Inferior parietal cortex (tissue), 1 donor: ENCODE results near the gene GRIA4.

Experiments
- DNase-seq: peaks from one replicate; pipeline ENCODE4 v3.0.0-alpha.2; 2016; ENCODE audit errors: extremely low spot score

Gene GRIA4

DNA sequence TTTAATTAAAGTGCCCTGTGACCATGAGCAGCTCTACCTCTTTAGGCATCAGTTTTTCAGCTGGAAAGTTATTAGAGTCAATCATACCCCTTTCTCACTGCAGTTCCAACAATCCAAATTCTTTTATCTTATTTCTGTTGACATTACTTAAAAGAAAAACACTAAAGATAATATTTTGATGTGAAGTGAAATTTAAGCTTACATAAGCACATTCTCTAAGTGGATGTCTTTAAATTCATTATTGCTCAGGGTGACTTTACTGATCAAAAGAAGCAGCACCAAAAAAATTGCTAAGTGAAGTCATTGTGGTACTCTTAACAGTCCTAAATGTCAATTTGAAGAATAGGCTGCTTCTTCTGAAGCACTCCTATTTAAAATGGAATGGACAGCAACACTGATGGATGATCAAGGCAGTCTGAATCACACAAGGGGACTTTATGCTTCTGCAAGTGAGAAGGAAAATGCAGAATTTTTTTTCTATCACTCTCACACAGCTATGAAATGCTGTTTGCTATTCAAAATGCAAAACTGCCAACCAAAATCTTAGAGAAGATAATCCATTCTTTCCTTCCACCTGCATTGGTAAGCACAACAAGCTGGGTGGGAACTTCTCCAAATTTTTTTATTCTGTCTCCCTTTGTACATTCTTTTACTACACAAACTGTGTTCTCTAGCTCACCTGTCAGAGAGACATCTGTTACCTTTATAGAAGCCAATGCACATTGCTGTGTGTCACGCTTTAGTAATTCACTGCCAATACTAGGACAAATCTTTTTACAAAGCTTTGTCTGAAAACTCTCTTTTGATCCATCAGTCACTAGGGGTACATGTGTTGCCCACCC is 179.9 kb downstream of the GRIA4 start:
- no peak for DNase-seq

DNA sequence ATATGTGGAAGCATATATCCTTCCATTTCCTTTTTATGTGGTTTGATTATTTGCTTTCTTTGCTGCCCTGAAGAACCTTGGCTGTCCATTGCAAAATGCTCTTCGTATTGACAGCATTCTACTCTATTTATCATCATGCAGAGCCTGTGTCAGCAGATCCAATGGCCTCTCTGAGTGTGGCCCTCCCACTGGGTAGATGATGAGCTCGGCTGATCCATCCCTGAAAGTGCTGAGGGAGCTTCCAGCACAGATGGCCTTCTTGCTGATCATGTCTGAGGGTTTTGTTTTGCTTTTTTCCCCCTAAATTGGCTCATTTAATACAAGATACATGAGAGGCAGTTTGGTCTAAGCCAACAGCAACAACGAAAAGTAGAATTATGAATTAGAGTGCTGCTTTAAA is 181.0 kb downstream of the GRIA4 start:
- DNase-seq = no peak

DNA sequence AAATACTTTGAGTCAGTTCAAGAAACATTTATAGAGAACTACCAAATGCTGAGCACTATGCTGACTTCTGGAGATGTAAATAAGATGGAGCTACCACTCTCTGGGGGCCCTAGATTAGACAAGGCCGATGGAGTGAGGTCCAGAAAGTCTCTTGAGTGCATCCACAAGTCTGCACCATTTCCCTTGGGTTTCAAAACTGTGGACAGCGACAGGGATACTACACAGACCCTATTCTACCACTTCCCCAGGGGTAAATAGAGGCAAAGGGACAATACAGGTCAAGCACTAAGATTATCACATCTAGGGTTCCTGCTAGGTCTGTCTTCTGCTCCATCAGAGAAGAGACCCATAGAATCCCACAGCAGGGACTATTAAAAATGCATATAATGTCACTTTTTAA is 183.2 kb downstream of the GRIA4 start:
- no peak for DNase-seq

DNA sequence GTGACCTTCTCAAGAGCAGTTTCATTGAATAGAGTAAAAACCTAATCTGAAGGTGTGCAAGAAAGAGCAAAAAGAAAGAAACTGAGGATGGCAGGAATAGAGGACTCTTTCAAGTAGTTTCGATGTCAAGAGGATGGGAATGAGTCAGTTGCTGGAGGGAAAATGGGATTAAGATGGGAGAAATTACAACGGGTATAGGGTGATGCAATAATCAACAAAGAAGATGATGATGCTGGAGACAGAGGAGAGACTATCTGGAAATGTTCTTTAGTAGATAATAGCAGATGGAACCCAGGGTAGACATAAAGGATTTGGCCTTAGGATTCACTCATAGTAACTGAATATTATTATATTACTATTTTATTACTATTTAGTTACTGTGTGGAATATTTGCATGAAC is 189.4 kb downstream of the GRIA4 start:
- no peak for DNase-seq

DNA sequence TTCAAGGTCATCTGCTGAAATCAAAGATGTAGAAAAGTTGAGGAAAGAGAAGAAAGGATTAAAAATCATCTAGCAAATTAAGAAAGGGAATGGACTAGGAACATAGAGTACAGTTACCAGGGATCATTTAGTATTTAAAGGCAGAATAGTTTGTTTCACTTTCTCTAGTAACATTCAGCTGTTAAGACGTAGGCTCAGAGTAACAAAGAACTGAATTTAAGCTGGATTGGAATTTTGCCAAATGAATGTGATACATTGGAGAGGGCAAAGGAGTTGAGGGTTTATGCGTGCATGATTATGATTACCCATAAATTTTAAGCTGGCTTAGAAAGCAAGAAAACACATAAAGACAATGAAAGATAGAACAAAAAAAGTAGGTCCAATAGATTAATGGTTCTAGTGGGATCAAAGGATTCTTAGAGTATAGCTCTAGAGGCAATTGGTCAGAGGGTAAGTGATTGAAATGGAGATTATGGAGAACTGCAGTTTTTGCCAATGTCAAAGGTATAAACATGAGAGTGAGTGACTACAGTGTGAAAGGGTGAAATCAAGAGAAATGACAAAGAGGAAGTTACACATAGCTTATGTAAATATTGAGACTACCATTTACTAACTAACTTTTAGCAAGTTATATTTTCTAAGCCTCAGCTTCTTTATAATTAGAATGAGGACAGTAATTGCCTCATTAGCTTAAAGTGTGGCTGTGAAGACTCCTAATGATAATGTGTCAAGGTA is 190.0 kb downstream of the GRIA4 start:
- no peak for DNase-seq

DNA sequence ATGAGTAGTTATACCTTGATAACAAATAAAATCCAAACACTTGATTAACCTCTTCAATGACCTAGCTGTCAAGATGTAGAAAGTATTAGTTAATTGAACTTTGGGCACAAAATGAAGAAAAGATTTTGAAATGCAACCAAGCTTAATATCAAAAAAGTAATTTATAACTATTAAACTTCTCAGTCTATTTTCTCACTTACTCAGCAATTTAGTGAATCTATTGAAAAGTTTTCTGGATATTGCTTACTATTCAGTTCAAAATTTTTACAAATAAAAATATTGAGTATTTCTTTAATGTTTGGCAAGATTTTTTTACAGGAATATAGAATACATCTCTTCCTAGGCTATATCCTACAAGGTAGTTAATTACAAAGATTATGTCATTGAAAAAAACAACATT is 192.5 kb downstream of the GRIA4 start:
- DNase-seq = no peak

DNA sequence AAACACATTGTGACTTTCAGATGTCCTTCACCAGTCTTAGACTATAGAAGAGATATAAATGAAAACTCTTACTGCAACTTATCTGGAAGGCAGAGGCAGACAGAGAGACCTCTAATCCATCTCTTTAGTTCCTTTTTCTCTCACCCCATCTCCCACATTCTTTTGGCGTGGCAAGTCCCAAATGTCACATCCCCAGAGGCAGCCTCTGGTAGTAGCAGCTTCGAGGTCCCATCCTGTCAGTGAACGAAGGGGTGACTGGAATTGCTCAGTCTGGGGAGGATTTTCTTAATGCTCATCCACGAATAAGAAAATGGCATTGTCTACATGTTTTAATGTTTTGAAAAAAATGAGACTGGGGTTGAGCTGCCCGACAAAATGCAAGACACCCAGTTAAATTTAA is 201.4 kb downstream of the GRIA4 start:
- no peak for DNase-seq

DNA sequence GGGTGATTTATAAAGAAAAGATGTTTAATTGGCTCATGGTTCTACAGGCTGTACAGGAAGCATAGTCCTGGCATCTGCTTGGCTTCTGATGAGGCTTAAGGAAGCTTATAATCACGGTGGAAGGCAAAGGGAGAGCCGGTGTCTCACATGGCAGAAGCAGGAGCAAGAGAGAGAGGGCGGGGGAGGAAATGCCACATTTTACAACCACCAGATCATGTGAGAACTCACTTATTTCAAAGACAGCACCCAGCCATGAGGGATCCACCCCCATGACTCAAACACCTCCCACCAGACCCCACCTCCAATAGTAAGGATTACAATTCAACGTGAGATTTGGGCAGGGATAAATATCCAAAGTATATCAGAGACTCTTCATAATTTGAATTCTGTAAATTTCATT is 211.5 kb downstream of the GRIA4 start:
- no peak for DNase-seq

DNA sequence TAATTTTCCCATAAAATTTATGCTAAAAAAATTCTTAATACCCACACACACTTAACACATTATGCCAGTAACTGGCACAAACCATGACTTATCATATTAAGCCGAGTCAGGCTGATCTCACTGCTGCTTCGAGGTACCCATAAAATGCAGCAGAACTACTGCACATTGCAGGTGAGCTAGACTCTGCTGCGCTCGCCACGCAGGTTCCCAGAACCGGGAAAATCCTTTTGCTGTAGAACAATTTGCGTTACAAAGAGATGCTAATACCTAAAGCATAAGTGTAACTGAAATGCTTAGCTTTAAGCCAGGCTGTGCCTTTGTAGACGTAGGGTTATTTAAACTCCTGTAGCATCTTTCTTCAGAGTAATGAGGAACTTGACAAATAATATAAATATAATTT is 211.9 kb downstream of the GRIA4 start:
- DNase-seq = no peak

DNA sequence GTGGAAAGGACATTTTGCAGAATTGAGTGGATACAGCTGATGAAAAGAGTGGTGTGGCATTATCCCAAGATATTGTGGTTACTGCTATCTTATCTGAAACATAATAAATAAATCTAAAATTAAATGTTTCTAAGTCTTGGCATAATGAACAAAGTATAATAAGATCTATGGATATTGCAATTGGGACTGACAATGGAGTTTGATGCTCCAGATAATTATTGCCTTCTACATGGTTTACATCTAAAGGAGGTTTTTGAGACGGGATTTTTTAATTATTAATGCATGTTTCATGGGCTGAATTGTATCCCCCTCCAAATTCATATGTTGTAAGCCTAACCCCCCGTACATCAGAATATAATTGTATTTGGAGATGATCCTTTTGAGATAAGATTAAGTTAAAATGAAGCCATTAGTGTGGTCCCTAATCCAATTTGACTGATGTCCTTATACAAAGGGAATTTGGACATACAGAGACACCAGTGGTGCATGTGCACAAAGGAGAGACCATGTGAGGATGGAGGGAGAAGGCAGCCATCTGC is 213.7 kb downstream of the GRIA4 start:
- DNase-seq = no peak

DNA sequence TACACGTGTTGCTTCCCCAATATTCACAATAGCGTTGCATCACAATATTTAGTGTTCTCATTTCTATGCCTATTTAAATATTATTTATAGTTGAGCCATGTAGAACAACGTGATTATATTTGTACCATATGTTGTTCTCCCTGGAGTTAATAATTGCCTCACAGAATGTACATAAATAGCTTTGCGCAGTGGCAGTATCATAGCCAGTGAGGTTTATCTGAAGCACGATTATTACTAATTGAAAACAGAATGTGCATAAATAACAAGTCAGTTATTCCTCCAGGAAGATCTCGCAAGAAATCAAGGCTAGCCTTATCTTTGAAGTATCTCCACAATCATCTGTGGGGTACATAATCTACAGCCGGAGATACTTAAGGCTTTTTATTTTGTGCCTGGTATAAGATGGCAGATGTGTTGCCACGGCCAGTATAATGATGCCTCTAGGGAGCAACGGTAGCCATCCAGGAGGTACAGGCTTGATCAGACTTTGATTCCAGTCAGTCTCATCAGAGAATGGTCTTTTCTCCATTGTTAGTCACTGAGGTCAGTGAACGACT is 214.7 kb downstream of the GRIA4 start:
- DNase-seq = no peak

DNA sequence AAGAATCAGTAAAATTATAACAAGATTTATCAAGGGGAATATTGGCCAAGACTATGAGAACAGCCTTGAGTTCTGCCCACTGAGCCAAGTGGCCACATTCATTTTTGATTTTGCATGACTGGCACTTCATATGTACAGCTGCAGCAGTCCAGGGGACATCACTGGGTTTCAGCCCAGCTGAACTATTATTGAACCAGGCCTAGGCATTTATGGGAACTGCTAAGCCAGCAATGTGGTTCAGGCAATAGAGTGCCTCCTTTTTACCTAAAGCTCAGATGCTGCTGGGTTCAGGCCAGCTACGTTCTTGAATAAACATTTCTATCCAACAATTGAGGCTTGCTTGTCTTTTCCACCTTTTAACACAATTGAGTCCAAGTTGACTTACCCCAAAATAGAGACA is 215.3 kb downstream of the GRIA4 start:
- no peak for DNase-seq

DNA sequence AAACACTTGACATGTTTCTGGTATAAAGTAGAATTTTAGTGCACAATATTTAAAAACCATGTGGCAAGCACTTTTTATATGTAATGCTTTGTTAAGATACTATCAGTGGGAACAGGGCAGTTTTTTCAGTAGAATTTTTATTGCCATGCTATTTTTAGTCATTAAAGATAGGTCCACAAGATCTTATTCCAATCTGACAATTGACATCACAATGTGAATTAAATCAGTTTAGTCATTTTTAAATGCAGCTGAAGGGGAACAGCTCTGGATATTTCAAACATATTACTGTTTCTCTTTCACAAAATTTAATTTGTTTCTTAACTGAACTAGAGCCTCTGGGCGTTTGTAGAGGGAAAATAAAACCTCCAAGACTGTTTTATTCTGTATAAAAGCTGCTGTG is 218.0 kb downstream of the GRIA4 start:
- DNase-seq = no peak

DNA sequence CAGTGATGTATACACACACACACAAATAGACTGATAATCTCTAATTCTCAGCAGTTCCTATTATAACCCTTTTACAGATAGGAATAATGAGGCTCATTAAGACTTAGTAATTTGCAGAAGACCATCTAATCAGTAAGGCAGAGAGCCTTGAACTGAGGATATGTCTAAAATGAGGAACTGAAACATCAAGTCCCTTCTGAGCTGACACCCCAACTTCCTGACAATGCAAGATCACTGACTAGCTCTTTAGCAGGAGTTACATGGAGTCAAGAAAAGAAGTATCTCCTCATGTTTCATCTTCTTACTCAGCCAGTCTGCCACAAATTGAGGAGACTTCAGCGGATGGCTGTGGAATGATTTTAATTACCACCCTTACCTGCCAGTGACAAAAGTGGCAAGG is 219.2 kb downstream of the GRIA4 start:
- no peak for DNase-seq

DNA sequence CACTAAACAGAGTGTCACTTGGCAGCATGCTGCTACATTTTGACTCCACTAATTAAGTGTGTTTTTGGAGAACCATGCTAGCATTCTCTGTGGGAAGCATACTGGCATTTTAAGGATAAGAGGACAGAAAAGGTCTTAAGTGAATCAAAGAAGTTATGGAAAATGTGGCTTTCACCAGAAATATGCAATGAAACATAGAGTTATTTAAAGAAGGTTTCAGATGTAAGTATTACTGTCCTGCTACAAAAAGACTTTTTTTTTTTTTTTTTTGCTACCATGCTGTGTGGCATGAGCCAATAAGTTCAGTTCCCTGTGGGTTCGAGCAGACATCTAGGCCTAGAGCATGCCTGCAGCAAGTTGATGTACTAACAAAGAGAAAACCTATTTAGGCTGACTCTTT is 224.6 kb downstream of the GRIA4 start:
- DNase-seq = no peak

DNA sequence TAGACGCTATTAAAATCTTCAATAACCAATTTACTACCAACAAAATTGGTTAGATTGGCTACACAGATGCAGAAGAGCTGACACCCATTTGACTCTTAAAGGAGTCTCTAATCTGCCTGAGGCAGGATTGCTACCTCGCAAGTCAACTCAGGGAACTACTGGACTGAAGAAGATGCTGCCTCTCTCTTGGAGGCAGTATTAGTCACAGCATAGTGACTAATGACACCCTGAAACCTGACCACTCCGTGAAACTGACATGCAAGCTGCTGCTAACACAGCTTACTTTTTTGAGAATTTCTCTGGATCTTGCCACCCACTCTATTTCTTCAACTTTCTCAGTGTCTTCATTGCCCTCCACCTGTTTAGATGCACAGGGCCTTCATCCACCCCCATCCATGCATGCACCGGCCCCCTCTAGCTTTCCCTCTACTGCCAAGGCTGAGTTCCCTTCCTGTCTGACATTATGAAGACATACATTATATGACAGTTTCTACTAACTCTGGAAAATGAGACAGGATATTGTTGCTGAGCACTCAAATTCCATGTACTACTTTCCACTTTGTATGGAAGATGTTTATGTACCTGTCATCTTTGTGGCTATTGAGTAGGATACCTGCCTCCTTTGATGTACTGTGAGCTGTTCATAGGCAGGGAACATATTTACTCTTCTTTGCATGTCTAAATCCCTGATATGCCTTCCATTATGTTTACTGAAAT is 229.0 kb downstream of the GRIA4 start:
- no peak for DNase-seq

DNA sequence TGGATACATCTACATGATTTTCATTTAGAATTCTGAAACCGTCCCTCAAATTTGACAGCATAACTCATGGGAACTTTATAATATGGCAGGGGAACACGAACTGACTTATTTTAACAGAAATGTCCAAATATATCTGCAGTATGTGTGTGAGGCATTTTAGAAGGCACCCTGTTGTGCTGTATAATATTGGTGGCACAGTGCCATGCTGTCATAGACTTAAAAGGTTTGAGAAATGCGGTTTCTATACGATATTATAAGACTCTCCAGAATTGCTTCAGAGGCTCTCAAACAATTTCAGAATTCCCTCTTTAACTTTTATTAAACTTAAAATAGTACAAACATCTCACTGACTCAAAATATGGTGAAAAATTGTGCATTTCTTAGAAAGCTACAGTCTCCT is 230.5 kb downstream of the GRIA4 start:
- DNase-seq = no peak

DNA sequence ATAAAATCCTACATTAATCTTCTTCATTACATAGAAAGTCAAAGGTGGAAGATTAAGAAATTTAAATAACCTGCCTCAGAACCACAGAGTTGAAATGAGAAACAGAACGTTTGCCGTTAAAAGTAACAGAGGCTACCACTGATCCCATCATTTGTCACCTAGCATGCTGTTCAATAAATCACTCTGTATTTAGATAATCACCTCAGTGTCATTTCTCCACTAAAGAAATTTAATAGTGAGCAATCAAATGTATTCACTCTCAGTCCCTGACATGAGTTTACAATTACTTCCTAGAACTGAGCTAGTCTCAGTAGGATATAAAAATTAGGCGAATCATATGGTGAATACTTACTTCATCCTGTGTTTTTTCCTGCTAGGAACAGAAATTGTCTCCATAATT is 242.5 kb downstream of the GRIA4 start:
- no peak for DNase-seq

DNA sequence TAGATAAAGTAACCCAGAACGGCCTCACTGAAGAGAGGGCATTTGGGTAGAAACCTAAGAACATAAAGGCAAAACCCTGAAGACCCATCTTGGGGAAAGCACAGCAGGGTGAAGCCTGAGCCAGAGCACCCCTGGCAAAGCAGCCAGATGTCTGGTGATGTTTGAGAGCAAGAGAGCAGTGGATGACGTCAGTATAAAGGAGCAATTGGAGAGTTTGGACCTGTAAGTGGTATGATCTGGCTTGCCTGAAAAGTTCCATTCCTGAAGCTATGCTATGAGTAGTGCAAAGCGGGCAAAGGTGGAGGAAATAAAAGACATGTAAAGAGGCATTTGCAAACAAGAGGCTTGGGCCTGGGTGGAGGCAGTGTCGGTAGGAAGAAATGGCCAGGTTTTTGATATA is 244.4 kb downstream of the GRIA4 start:
- DNase-seq = no peak

DNA sequence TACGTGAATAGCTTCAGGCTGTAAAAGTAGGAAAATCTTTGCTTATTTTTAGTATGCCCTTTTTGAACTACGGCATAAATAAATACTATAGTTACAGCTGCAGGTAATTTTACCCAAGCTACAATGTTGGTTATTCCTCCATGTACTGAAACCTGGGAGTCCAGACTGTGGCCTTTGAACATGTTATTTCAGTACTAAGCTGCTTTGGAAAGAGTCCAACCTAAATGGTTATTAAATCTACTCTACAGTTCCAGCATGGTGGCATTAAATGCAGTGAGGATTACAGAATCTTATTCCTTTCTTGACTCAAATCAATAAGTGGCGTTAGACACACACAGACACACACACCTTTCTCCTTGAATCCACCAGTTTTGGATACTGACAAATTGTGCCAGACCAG is 247.1 kb downstream of the GRIA4 start:
- no peak for DNase-seq

DNA sequence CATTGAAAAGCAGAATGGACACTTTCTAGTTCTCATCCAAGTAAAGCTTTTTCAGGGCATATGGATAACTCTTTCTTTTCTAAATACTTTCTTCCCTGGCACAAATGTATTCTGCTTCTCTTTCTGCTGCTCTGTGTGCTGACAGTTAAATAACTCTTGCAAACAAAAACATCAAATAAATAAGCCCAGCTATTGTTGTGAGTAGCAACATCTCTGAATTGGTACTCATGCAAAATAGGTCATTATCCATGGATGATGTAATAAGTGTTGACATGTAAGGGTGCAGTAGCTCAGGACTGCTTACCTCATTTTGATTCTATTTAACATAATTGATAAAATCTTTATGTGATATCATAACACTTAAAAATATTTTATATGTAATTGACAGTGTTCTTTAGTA is 247.9 kb downstream of the GRIA4 start:
- DNase-seq = no peak

DNA sequence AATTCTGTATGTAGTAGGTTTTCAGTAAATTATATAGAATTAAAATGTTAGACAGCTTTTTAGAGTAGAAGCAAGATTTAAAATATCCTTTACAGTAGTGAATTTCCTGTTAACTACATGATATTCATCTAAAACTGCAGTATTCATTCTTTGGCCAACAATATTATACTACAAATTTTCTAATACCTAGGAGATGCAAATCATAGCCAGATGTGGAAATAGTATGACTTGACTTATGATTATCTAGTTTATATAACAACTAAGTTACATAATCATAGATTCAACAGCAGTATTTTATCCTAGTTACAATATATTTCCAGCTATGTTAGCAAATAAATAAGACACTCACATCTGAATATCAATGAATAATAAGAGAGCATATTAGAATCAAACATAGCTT is 249.0 kb downstream of the GRIA4 start:
- DNase-seq = no peak
